ENCODE data around the gene PRR20G. TPM values are rescaled to one million over a fixed set of nuclear protein-coding genes. Genes with fewer than 3 reads are reported as not detected.

Gene PRR20G
- total and polyA plus RNA-seq, 2 donors (not counting 1 experiment from before 2014, with no cell fraction given), result not detected

- Mint-ChIP-seq H3K27ac (no peak overlapping the region), H3K9me3 (ENCODE audit: insufficient read depth) (no peaks in the 10 kb centered on the region), H3K27me3 (peaks cover 4% of the 10 kb centered on the region), H3K4me3 (no peak overlapping the region), H3K4me1 (no peaks in the 10 kb centered on the region)
- ATAC-seq (ENCODE audit: low read depth) (no peak), DNase-seq (no peak)
- H3K36me3 ChIP-seq (replicated peaks in 1 of 2; ENCODE audit: control extremely low read depth in 1 of 2, control insufficient read depth in 1 of 2, extremely low read depth in 1 of 2, insufficient read depth in 2 of 2, low read length in 1 of 2), result no peaks in the 10 kb centered on the region
- H3K4me1 ChIP-seq (ENCODE audit: control insufficient read depth in 2 of 2, insufficient read depth in 2 of 2, low read length in 2 of 2), result no peaks in the 10 kb centered on the region
- peaks cover 0 to 4% (median 2%) of the 10 kb centered on the region in 3 donors for H3K9me3 ChIP-seq (ENCODE audit: control extremely low read depth in 1 of 3, control insufficient read depth in 2 of 3, insufficient read depth in 1 of 3, low read length in 2 of 3)
- no peaks in the 10 kb centered on the region for H3K79me2 ChIP-seq (ENCODE audit: control insufficient read depth, insufficient read depth, low read length)
- no peaks in the 10 kb centered on the region for H4K20me1 ChIP-seq (ENCODE audit: control insufficient read depth, insufficient read depth, low read length, poor library complexity, severe bottlenecking)
- no peak overlapping the region for H3K4me3 ChIP-seq (ENCODE audit: control extremely low read depth in 1 of 5, extremely low read depth in 1 of 5, insufficient read depth in 1 of 5, low read depth in 2 of 5, low read length in 4 of 5)
- no peaks in the 10 kb centered on the region for H3K27me3 ChIP-seq (replicated peaks in 1 of 4; ENCODE audit: control extremely low read depth in 1 of 4, control insufficient read depth in 3 of 4, insufficient read depth in 4 of 4, low read length in 3 of 4)
- intact Hi-C loops (cut with micrococcal nuclease), result no loop called here
- TF ChIP-seq CTCF (IDR thresholded peaks at IDR 0.05) (no peak), EZH2 (IDR thresholded peaks at IDR 0.05; ENCODE audit: borderline replicate concordance, insufficient read depth, low read depth, low read length, poor library complexity, severe bottlenecking) (no peak)
- H3K9ac ChIP-seq (ENCODE audit: low read length), result no peak overlapping the region
- ChIA-PET CTCF (no interaction called here), POLR2A (no interaction called here)
- H2AFZ ChIP-seq (ENCODE audit: insufficient read depth, low read depth, low read length, poor library complexity, severe bottlenecking), result no peak overlapping the region
- no peak overlapping the region for H3K4me2 ChIP-seq (replicated peaks; ENCODE audit: low read depth, low read length, poor library complexity, severe bottlenecking)
- no peak overlapping the region for H3K27ac ChIP-seq (ENCODE audit: low read length in 2 of 2)
- 65% methylated on average over 6 of the region's 10 CpGs for WGBS (ENCODE audit: insufficient coverage)
Measured at GRCh38 chr3:127254033-127254644, 33.7 kb downstream of the PRR20G start.

- H3K9me3 ChIP-seq (ENCODE audit: control extremely low read depth in 1 of 3, control insufficient read depth in 2 of 3, insufficient read depth in 1 of 3, low read length in 2 of 3), result peaks cover 0 to 4% (median 4%) of the 10 kb centered on the region in 3 donors
- no peak overlapping the region for H3K4me3 ChIP-seq (ENCODE audit: control extremely low read depth in 1 of 5, extremely low read depth in 1 of 5, insufficient read depth in 1 of 5, low read depth in 2 of 5, low read length in 4 of 5)
- DNase-seq, result no peak
- Mint-ChIP-seq H3K27me3 (peaks cover 4% of the 10 kb centered on the region), H3K4me1 (no peaks in the 10 kb centered on the region), H3K4me3 (no peak overlapping the region), H3K9me3 (ENCODE audit: insufficient read depth) (no peaks in the 10 kb centered on the region), H3K27ac (no peak overlapping the region)
- CTCF ChIA-PET, result no interaction called here
- WGBS (ENCODE audit: insufficient coverage), result 90% methylated on average over 7 of the region's 7 CpGs
- no peak overlapping the region for H3K4me2 ChIP-seq (replicated peaks; ENCODE audit: low read depth, low read length, poor library complexity, severe bottlenecking)
- TF ChIP-seq EZH2 (IDR thresholded peaks at IDR 0.05; ENCODE audit: borderline replicate concordance, insufficient read depth, low read depth, low read length, poor library complexity, severe bottlenecking) (no peak), CTCF (IDR thresholded peaks at IDR 0.05) (no peak)
- no peaks in the 10 kb centered on the region for H3K79me2 ChIP-seq (ENCODE audit: control insufficient read depth, insufficient read depth, low read length)
- no peak for ATAC-seq (ENCODE audit: low read depth)
- no peaks in the 10 kb centered on the region for H4K20me1 ChIP-seq (ENCODE audit: control insufficient read depth, insufficient read depth, low read length, poor library complexity, severe bottlenecking)
- intact Hi-C loops (cut with micrococcal nuclease), result no loop called here
- no peak overlapping the region for H3K27ac ChIP-seq (ENCODE audit: low read length in 2 of 2)
- POLR2A ChIA-PET, result no interaction called here
- no peaks in the 10 kb centered on the region for H3K27me3 ChIP-seq (replicated peaks in 1 of 4; ENCODE audit: control extremely low read depth in 1 of 4, control insufficient read depth in 3 of 4, insufficient read depth in 4 of 4, low read length in 3 of 4)
- no peak overlapping the region for H3K9ac ChIP-seq (ENCODE audit: low read length)
- H3K4me1 ChIP-seq (ENCODE audit: control insufficient read depth in 2 of 2, insufficient read depth in 2 of 2, low read length in 2 of 2), result no peaks in the 10 kb centered on the region
- no peaks in the 10 kb centered on the region for H3K36me3 ChIP-seq (replicated peaks in 1 of 2; ENCODE audit: control extremely low read depth in 1 of 2, control insufficient read depth in 1 of 2, extremely low read depth in 1 of 2, insufficient read depth in 2 of 2, low read length in 1 of 2)
- no peak overlapping the region for H2AFZ ChIP-seq (ENCODE audit: insufficient read depth, low read depth, low read length, poor library complexity, severe bottlenecking)
Measured at GRCh38 chr3:127253491-127253890, 34.4 kb downstream of the PRR20G start.

Measured in B cell (primary cell).